Measurements from ENCODE around the gene SCGB3A1. TPM values are rescaled to one million over a fixed set of nuclear protein-coding genes. Genes with fewer than 3 reads are reported as not detected.

The SCGB3A1 gene
- total and polyA plus RNA-seq, 2 of the 4 experiments (the other 2 are of a cell fraction) = not detected

DNA sequence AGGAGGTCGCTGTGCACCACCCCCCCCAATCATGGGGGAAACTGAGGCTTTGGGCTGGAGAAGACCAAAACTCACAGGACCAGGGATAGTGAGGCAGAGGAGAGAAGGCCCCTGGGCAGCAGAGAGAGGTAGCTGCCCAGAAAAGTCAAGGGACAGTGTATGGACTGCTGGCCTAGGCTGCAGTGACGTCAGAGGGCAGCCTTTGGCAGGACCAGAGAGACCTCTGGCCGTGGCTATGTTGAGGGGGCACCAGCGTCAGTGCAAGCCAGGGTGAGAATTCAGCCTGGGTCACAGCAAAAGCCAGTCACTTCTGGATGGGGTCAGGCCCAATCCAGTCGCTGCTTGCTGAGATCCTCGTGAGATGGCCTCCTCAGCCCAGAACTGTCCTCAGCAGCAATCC, 31.6 kb upstream of the SCGB3A1 start:
- no peak overlapping the region for H3K14ac ChIP-seq (replicated peaks; ENCODE audit: low read depth, low read length)
- H3K56ac ChIP-seq (ENCODE audit: extremely low read depth, insufficient read depth, low read length) = no peak overlapping the region
- H2BK120ac ChIP-seq (ENCODE audit: low read depth, low read length) = no peak overlapping the region
- H3K18ac ChIP-seq (ENCODE audit: low read depth, low read length) = no peak overlapping the region
- no peaks in the 10 kb centered on the region for H3K4me1 ChIP-seq (ENCODE audit: control insufficient read depth, insufficient read depth, low read length)
- no peak overlapping the region for H2AFZ ChIP-seq (replicated peaks; ENCODE audit: low read length, poor library complexity)
- no peak overlapping the region for H4K8ac ChIP-seq (ENCODE audit: low read depth in 2 of 2, low read length in 2 of 2)
- no peak overlapping the region for H3K4ac ChIP-seq (ENCODE audit: low read depth, low read length)
- H4K20me1 ChIP-seq (ENCODE audit: insufficient read depth, low read length) = no peaks in the 10 kb centered on the region; the same call in 1 of the 2 replicates
- no peak overlapping the region for H2BK5ac ChIP-seq (ENCODE audit: low read depth, low read length, poor library complexity, severe bottlenecking)
- H2BK20ac ChIP-seq (ENCODE audit: low read depth, low read length) = no peak overlapping the region
- POLR2A ChIA-PET (ENCODE audit: unreplicated experiment) = no interaction called here
- H4K91ac ChIP-seq (ENCODE audit: insufficient read depth, low read depth, low read length) = no peak overlapping the region
- no peak overlapping the region for H3K4me3 ChIP-seq (ENCODE audit: insufficient read depth, low read depth, low read length)
- DNase-seq = no peak
- no peaks in the 10 kb centered on the region for H3K9me1 ChIP-seq (ENCODE audit: insufficient read depth, low read length)
- intact Hi-C loops (cut with micrococcal nuclease) = no loop called here
- no TSS peak for BruUV-seq (replicated peaks)
- dilution Hi-C loops (cut with HindIII; ENCODE audit: low sequenced_read_pairs, unreplicated experiment) = no loop called here
- H3K27ac ChIP-seq (ENCODE audit: insufficient read depth, low read length) = no peak overlapping the region
- H3K79me1 ChIP-seq (ENCODE audit: low read depth in 1 of 2, low read length in 2 of 2) = no peaks in the 10 kb centered on the region
- no peak overlapping the region for H3K9ac ChIP-seq (ENCODE audit: low read depth, low read length)
- TF ChIP-seq MAFK (IDR thresholded peaks at IDR 0.05; ENCODE audit: low read depth, low read length) (no peak), MXI1 (IDR thresholded peaks at IDR 0.05; ENCODE audit: borderline replicate concordance, low read depth, low read length) (no peak), NFE2L2 (IDR thresholded peaks at IDR 0.05; ENCODE audit: low read depth, low read length) (no peak), RAD21 (IDR thresholded peaks at IDR 0.05; ENCODE audit: low read length) (no peak), CEBPB (IDR thresholded peaks at IDR 0.05; ENCODE audit: low read depth, low read length) (no peak), MAZ (IDR thresholded peaks at IDR 0.05; ENCODE audit: borderline replicate concordance, low read depth, low read length) (no peak), RFX5 (IDR thresholded peaks at IDR 0.05; ENCODE audit: low read depth, low read length) (no peak)
- TF ChIP-seq, protein P1, sequence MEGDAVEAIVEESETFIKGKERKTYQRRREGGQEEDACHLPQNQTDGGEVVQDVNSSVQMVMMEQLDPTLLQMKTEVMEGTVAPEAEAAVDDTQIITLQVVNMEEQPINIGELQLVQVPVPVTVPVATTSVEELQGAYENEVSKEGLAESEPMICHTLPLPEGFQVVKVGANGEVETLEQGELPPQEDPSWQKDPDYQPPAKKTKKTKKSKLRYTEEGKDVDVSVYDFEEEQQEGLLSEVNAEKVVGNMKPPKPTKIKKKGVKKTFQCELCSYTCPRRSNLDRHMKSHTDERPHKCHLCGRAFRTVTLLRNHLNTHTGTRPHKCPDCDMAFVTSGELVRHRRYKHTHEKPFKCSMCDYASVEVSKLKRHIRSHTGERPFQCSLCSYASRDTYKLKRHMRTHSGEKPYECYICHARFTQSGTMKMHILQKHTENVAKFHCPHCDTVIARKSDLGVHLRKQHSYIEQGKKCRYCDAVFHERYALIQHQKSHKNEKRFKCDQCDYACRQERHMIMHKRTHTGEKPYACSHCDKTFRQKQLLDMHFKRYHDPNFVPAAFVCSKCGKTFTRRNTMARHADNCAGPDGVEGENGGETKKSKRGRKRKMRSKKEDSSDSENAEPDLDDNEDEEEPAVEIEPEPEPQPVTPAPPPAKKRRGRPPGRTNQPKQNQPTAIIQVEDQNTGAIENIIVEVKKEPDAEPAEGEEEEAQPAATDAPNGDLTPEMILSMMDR (conservative IDR thresholded peaks at IDR 0.05; ENCODE audit: low read depth, low read length) = no peak
- TF ChIP-seq, protein P2, sequence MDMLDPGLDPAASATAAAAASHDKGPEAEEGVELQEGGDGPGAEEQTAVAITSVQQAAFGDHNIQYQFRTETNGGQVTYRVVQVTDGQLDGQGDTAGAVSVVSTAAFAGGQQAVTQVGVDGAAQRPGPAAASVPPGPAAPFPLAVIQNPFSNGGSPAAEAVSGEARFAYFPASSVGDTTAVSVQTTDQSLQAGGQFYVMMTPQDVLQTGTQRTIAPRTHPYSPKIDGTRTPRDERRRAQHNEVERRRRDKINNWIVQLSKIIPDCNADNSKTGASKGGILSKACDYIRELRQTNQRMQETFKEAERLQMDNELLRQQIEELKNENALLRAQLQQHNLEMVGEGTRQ (IDR thresholded peaks at IDR 0.05; ENCODE audit: low read depth, low read length) = no peak
- TF ChIP-seq, protein P3, sequence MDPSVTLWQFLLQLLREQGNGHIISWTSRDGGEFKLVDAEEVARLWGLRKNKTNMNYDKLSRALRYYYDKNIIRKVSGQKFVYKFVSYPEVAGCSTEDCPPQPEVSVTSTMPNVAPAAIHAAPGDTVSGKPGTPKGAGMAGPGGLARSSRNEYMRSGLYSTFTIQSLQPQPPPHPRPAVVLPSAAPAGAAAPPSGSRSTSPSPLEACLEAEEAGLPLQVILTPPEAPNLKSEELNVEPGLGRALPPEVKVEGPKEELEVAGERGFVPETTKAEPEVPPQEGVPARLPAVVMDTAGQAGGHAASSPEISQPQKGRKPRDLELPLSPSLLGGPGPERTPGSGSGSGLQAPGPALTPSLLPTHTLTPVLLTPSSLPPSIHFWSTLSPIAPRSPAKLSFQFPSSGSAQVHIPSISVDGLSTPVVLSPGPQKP (IDR thresholded peaks at IDR 0.05; ENCODE audit: borderline replicate concordance, low read depth, low read length) = no peak
- no peak overlapping the region for H3K4me2 ChIP-seq (ENCODE audit: low read depth, low read length)
- peaks cover 7% of the 10 kb centered on the region; the same call in 1 of the 2 replicates for H3K27me3 ChIP-seq (ENCODE audit: control insufficient read depth, insufficient read depth, low read length)
- H3K9me3 ChIP-seq (ENCODE audit: control insufficient read depth, insufficient read depth, low read length) = no peaks in the 10 kb centered on the region
- in situ Hi-C loops (cut with MboI; ENCODE audit: low sequenced_read_pairs) = no loop called here
- H2BK15ac ChIP-seq (ENCODE audit: low read depth, low read length) = no peak overlapping the region
- H3K23ac ChIP-seq (ENCODE audit: low read depth, low read length) = no peak overlapping the region
- no peaks in the 10 kb centered on the region for H3K36me3 ChIP-seq (ENCODE audit: control insufficient read depth, insufficient read depth, low read length)
- H2AK9ac ChIP-seq (replicated peaks; ENCODE audit: low read depth, low read length, poor library complexity) = no peak overlapping the region
- WGBS, 2 experiments (ENCODE audit: extremely low coverage in 2 of 2, insufficient read length in 1 of 2) = 79% methylated on average over 2 of the region's 6 CpGs; no CpG with 5 or more reads in 1 of the 2 experiments
- ATAC-seq (ENCODE audit: low read depth) = no peak
- H4K5ac ChIP-seq (ENCODE audit: low read depth, low read length) = no peak overlapping the region
- CTCF ChIA-PET = no interaction called here
- no peak overlapping the region for H2AK5ac ChIP-seq (ENCODE audit: low read depth, low read length)
